HepG2 (cell line): ENCODE measurements around the gene NAA15.

ENCODE experiments used
- ASH2L ChIP-seq: fragments of 300-600, 200-600 bp; sonication (generic); IDR thresholded peaks from 2 replicates; pipeline ENCODE4 v1.7.0; 2017; ENCODE audit warnings: low read depth, mild to moderate bottlenecking, moderate library complexity, mixed read lengths, low read length; ENCODE audit not compliant: insufficient read length
- ZBTB7A ChIP-seq: sonication (generic); formaldehyde crosslinking; IDR thresholded peaks from 2 replicates; pipeline ENCODE4 v1.8.0; 2022; ENCODE audit warnings: mild to moderate bottlenecking, missing genetic modification reagents
- ZNF274 ChIP-seq: sonication (generic); formaldehyde crosslinking; IDR thresholded peaks from 2 replicates; pipeline ENCODE4 v1.5.1; 2020; ENCODE audit warnings: mild to moderate bottlenecking, missing genetic modification reagents
- TF ChIP-seq, protein P1 (sequence below): sonication (generic); formaldehyde crosslinking; IDR thresholded peaks from 2 replicates; pipeline ENCODE4 v1.4.0; 2020; ENCODE audit warnings: missing genetic modification reagents
- TF ChIP-seq, protein P2 (sequence below): sonication (generic); formaldehyde crosslinking; IDR thresholded peaks from 2 replicates; pipeline ENCODE4 v1.5.1; 2020; ENCODE audit warnings: mild to moderate bottlenecking, missing genetic modification reagents, moderate library complexity
- TF ChIP-seq, protein P3 (sequence below): IDR thresholded peaks from 2 replicates; pipeline ENCODE4 v1.6.1; 2016; ENCODE audit warnings: missing compliant biosample characterization, missing genetic modification reagents, borderline replicate concordance
- TF ChIP-seq, protein P4 (sequence below): sonication (generic); formaldehyde crosslinking; IDR thresholded peaks from 2 replicates; pipeline ENCODE4 v1.4.0; 2020; ENCODE audit warnings: missing genetic modification reagents
- TF ChIP-seq, protein P5 (sequence below): IDR thresholded peaks from 2 replicates; pipeline ENCODE4 v1.6.1; 2016
- TF ChIP-seq, protein P6 (sequence below): sonication (generic); formaldehyde crosslinking; IDR thresholded peaks from 2 replicates; pipeline ENCODE4 v1.4.0; 2020; ENCODE audit warnings: low read depth, mild to moderate bottlenecking, missing genetic modification reagents

DNA sequence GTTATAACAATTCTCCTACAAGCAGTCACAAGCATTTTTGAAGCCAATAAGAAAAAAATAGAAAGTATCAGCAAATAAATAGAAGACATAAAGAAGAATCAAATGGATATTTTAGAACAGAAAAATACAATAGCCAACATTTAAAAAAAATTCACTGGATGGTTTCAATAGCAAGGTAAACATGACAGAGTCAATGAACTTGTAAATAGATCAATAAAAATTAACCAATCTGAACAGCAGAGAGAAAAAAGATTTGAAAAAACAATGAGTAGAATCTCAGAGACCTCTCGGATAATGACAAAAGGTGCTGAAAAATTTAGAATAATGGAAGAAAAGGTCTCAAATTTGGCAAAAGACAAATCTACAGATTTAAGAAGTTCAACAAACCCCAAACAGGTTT, 119.3 kb downstream of the NAA15 start:
- TF ChIP-seq, protein P1, sequence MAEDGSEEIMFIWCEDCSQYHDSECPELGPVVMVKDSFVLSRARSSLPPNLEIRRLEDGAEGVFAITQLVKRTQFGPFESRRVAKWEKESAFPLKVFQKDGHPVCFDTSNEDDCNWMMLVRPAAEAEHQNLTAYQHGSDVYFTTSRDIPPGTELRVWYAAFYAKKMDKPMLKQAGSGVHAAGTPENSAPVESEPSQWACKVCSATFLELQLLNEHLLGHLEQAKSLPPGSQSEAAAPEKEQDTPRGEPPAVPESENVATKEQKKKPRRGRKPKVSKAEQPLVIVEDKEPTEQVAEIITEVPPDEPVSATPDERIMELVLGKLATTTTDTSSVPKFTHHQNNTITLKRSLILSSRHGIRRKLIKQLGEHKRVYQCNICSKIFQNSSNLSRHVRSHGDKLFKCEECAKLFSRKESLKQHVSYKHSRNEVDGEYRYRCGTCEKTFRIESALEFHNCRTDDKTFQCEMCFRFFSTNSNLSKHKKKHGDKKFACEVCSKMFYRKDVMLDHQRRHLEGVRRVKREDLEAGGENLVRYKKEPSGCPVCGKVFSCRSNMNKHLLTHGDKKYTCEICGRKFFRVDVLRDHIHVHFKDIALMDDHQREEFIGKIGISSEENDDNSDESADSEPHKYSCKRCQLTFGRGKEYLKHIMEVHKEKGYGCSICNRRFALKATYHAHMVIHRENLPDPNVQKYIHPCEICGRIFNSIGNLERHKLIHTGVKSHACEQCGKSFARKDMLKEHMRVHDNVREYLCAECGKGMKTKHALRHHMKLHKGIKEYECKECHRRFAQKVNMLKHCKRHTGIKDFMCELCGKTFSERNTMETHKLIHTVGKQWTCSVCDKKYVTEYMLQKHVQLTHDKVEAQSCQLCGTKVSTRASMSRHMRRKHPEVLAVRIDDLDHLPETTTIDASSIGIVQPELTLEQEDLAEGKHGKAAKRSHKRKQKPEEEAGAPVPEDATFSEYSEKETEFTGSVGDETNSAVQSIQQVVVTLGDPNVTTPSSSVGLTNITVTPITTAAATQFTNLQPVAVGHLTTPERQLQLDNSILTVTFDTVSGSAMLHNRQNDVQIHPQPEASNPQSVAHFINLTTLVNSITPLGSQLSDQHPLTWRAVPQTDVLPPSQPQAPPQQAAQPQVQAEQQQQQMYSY: no peak
- TF ChIP-seq, protein P2, sequence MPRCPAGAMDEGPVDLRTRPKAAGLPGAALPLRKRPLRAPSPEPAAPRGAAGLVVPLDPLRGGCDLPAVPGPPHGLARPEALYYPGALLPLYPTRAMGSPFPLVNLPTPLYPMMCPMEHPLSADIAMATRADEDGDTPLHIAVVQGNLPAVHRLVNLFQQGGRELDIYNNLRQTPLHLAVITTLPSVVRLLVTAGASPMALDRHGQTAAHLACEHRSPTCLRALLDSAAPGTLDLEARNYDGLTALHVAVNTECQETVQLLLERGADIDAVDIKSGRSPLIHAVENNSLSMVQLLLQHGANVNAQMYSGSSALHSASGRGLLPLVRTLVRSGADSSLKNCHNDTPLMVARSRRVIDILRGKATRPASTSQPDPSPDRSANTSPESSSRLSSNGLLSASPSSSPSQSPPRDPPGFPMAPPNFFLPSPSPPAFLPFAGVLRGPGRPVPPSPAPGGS: no peak
- TF ChIP-seq, protein P3, sequence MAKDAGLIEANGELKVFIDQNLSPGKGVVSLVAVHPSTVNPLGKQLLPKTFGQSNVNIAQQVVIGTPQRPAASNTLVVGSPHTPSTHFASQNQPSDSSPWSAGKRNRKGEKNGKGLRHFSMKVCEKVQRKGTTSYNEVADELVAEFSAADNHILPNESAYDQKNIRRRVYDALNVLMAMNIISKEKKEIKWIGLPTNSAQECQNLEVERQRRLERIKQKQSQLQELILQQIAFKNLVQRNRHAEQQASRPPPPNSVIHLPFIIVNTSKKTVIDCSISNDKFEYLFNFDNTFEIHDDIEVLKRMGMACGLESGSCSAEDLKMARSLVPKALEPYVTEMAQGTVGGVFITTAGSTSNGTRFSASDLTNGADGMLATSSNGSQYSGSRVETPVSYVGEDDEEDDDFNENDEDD (CRISPR knock-in tag): no peak
- TF ChIP-seq, protein P4, sequence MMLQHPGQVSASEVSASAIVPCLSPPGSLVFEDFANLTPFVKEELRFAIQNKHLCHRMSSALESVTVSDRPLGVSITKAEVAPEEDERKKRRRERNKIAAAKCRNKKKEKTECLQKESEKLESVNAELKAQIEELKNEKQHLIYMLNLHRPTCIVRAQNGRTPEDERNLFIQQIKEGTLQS (CRISPR knock-in tag): no peak
- TF ChIP-seq, protein P5, sequence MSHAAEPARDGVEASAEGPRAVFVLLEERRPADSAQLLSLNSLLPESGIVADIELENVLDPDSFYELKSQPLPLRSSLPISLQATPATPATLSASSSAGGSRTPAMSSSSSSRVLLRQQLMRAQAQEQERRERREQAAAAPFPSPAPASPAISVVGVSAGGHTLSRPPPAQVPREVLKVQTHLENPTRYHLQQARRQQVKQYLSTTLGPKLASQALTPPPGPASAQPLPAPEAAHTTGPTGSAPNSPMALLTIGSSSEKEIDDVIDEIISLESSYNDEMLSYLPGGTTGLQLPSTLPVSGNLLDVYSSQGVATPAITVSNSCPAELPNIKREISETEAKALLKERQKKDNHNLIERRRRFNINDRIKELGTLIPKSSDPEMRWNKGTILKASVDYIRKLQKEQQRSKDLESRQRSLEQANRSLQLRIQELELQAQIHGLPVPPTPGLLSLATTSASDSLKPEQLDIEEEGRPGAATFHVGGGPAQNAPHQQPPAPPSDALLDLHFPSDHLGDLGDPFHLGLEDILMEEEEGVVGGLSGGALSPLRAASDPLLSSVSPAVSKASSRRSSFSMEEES (CRISPR knock-in tag): no peak
- TF ChIP-seq, protein P6, sequence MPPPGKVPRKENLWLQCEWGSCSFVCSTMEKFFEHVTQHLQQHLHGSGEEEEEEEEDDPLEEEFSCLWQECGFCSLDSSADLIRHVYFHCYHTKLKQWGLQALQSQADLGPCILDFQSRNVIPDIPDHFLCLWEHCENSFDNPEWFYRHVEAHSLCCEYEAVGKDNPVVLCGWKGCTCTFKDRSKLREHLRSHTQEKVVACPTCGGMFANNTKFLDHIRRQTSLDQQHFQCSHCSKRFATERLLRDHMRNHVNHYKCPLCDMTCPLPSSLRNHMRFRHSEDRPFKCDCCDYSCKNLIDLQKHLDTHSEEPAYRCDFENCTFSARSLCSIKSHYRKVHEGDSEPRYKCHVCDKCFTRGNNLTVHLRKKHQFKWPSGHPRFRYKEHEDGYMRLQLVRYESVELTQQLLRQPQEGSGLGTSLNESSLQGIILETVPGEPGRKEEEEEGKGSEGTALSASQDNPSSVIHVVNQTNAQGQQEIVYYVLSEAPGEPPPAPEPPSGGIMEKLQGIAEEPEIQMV (CRISPR knock-in tag): no peak
- TF ChIP-seq ZBTB7A (CRISPR knock-in tag): no peak
- no peak for TF ChIP-seq ZNF274 (CRISPR knock-in tag)
- TF ChIP-seq ASH2L: no peak
